ACC112 (cell line): ENCODE data around the gene MFGE8.

Source experiments
- H2AFZ ChIP-seq: fragments of 200-600 bp; sonication (generic); one replicate; pipeline ENCODE4 v1.6.0; 2017; ENCODE audit warnings: antibody characterized with exemption, low read length; ENCODE audit not compliant: unreplicated experiment
- H3K27ac ChIP-seq: fragments of 200-600 bp; sonication (generic); 2 replicates; pipeline ENCODE4 v1.5.1; 2014; ENCODE audit warnings: low read depth, mild to moderate bottlenecking, antibody characterized with exemption, low read length, moderate library complexity
- H3K27me3 ChIP-seq: fragments of 200-600 bp; sonication (generic); 2 replicates; pipeline ENCODE4 v1.6.1; 2014; ENCODE audit warnings: mild to moderate bottlenecking, antibody characterized with exemption, low read length, moderate library complexity, mixed read lengths; ENCODE audit not compliant: insufficient read depth
- H3K36me3 ChIP-seq: fragments of 200-600 bp; sonication (generic); 2 replicates; pipeline ENCODE4 v1.6.1; 2016; ENCODE audit warnings: mild to moderate bottlenecking, antibody characterized with exemption, low read length, moderate library complexity, mixed read lengths; ENCODE audit not compliant: insufficient read depth
- H3K4me1 ChIP-seq: fragments of 200-600 bp; sonication (generic); one replicate; pipeline ENCODE4 v1.6.1; 2016; ENCODE audit warnings: low read length, mixed read lengths; ENCODE audit not compliant: insufficient read depth, unreplicated experiment, control insufficient read depth
- H3K4me3 ChIP-seq: fragments of 200-600 bp; sonication (generic); 2 replicates; pipeline ENCODE4 v1.5.1; 2014; ENCODE audit warnings: mild to moderate bottlenecking, low read depth, low read length
- H3K79me2 ChIP-seq: fragments of 200-600 bp; sonication (generic); one replicate; pipeline ENCODE4 v1.6.0; 2016; ENCODE audit warnings: low read length; ENCODE audit not compliant: control insufficient read depth, unreplicated experiment, insufficient read depth

MFGE8 gene

GRCh38 chr15:88913017-88913849, at the start of gene MFGE8:
Gene MFGE8, minus strand, starts transcription at chr15:88913379. Its CDS starts 60 bp downstream, at chr15:88913319.
- Histone ChIP-seq H3K27ac (peak within 1 kb of the TSS; percentile 63), H2AFZ (peak within 1 kb of the TSS; percentile 39), H3K79me2 (no peaks in the 10 kb centered on the region), H3K27me3 (no peaks in the 10 kb centered on the region), H3K4me1 (peaks cover 30% of the 10 kb centered on the region), H3K4me3 (peak within 1 kb of the TSS; percentile 78), H3K36me3 (no peaks in the 10 kb centered on the region)

- Histone ChIP-seq H3K27me3 (no peaks in the 10 kb centered on the region), H3K36me3 (no peaks in the 10 kb centered on the region), H2AFZ (no peak overlapping the region)
These were observed 46.3 kb upstream of the MFGE8 start for GRCh38 chr15:88959445-88959844.

GRCh38 chr15:88956906-88957305, 43.7 kb upstream of the MFGE8 start:
- no peak overlapping the region for H3K27ac ChIP-seq
- no peaks in the 10 kb centered on the region for H3K36me3 ChIP-seq
- no peak overlapping the region for H3K4me3 ChIP-seq
- H2AFZ ChIP-seq: no peak overlapping the region
- H3K79me2 ChIP-seq: no peaks in the 10 kb centered on the region
- H3K4me1 ChIP-seq: peaks cover 5% of the 10 kb centered on the region
- no peaks in the 10 kb centered on the region for H3K27me3 ChIP-seq

More at GRCh38 chr15:88959445-88959844, 46.3 kb upstream of the MFGE8 start:
- no peaks in the 10 kb centered on the region for H3K79me2 ChIP-seq
- peaks cover 5% of the 10 kb centered on the region for H3K4me1 ChIP-seq
- no peak overlapping the region for H3K27ac ChIP-seq
- H3K4me3 ChIP-seq: no peak overlapping the region

GRCh38 chr15:88956263-88956662, 43.1 kb upstream of the MFGE8 start:
- no peaks in the 10 kb centered on the region for H3K79me2 ChIP-seq
- no peak overlapping the region for H3K27ac ChIP-seq
- no peaks in the 10 kb centered on the region for H3K36me3 ChIP-seq
- no peak overlapping the region for H2AFZ ChIP-seq
- H3K4me1 ChIP-seq: peaks cover 5% of the 10 kb centered on the region
- no peaks in the 10 kb centered on the region for H3K27me3 ChIP-seq
- H3K4me3 ChIP-seq: no peak overlapping the region

- H3K4me3 ChIP-seq: no peak overlapping the region
- no peaks in the 10 kb centered on the region for H3K36me3 ChIP-seq
- H3K4me1 ChIP-seq: peaks cover 5% of the 10 kb centered on the region
- H2AFZ ChIP-seq: peak overlapping the region; percentile 21
- no peaks in the 10 kb centered on the region for H3K79me2 ChIP-seq
- H3K27ac ChIP-seq: no peak overlapping the region
- H3K27me3 ChIP-seq: no peaks in the 10 kb centered on the region
These were observed 41.5 kb upstream of the MFGE8 start for GRCh38 chr15:88954431-88955277.

- no peaks in the 10 kb centered on the region for H3K79me2 ChIP-seq
- H3K27ac ChIP-seq: no peak overlapping the region
- no peak overlapping the region for H3K4me3 ChIP-seq
- H3K27me3 ChIP-seq: no peaks in the 10 kb centered on the region
- no peaks in the 10 kb centered on the region for H3K36me3 ChIP-seq
- H2AFZ ChIP-seq: no peak overlapping the region
- H3K4me1 ChIP-seq: peaks cover 5% of the 10 kb centered on the region
These were observed 37.5 kb upstream of the MFGE8 start for GRCh38 chr15:88950600-88951160.

GRCh38 chr15:88949734-88950400, 36.7 kb upstream of the MFGE8 start:
- H3K4me1 ChIP-seq: peaks cover 5% of the 10 kb centered on the region
- H3K4me3 ChIP-seq: no peak overlapping the region
- H2AFZ ChIP-seq: no peak overlapping the region
- H3K27me3 ChIP-seq: no peaks in the 10 kb centered on the region
- no peaks in the 10 kb centered on the region for H3K79me2 ChIP-seq
- H3K27ac ChIP-seq: no peak overlapping the region
- H3K36me3 ChIP-seq: no peaks in the 10 kb centered on the region

- Histone ChIP-seq H3K27ac (no peak overlapping the region), H3K27me3 (0 out of 2 replicates have a peak, but pooled peaks cover 6% of the 10 kb centered on the region), H3K4me3 (no peak overlapping the region), H2AFZ (no peak overlapping the region), H3K36me3 (no peaks in the 10 kb centered on the region), H3K79me2 (no peaks in the 10 kb centered on the region), H3K4me1 (no peaks in the 10 kb centered on the region)
These were observed 27.0 kb upstream of the MFGE8 start for GRCh38 chr15:88940110-88940675.

- Histone ChIP-seq H3K4me3 (no peak overlapping the region), H3K79me2 (no peaks in the 10 kb centered on the region), H3K4me1 (no peaks in the 10 kb centered on the region), H3K27me3 (0 out of 2 replicates have a peak, but pooled peaks cover 7% of the 10 kb centered on the region), H3K27ac (no peak overlapping the region), H3K36me3 (no peaks in the 10 kb centered on the region), H2AFZ (no peak overlapping the region)
These were observed 26.3 kb upstream of the MFGE8 start for GRCh38 chr15:88939486-88939806.
